H9 (cell line): ENCODE data around the gene DNAH8. TPM values are rescaled to one million over a fixed set of nuclear protein-coding genes. Genes with fewer than 3 reads are reported as not detected.

ENCODE experiments used
- DNase-seq: peaks from one replicate; pipeline ENCODE4 v3.0.0-alpha.2; 2017
- H2AFZ ChIP-seq: one replicate; pipeline ENCODE4 v1.6.1; 2013; ENCODE audit warnings: mild to moderate bottlenecking, low read length, control low read depth, moderate library complexity
- H2AK5ac ChIP-seq: 2 replicates; pipeline ENCODE4 v1.6.1; 2013; ENCODE audit warnings: low read length, control low read depth, mixed read lengths; ENCODE audit not compliant: insufficient read length
- H2BK120ac ChIP-seq: one replicate; pipeline ENCODE4 v1.6.1; 2013; ENCODE audit warnings: low read depth, mild to moderate bottlenecking, low read length, control low read depth, inconsistent platforms; ENCODE audit not compliant: poor library complexity, severe bottlenecking
- H2BK12ac ChIP-seq: 2 replicates; pipeline ENCODE4 v1.6.1; 2013; ENCODE audit warnings: low read length, control low read depth, mixed read lengths, low read depth; ENCODE audit not compliant: insufficient read length
- H2BK15ac ChIP-seq: 2 replicates; pipeline ENCODE4 v1.6.1; 2013; ENCODE audit warnings: low read depth, low read length, control low read depth
- H2BK20ac ChIP-seq: one replicate; pipeline ENCODE4 v1.6.1; 2013; ENCODE audit warnings: low read depth, mild to moderate bottlenecking, low read length, control low read depth, inconsistent platforms; ENCODE audit not compliant: poor library complexity, severe bottlenecking
- H2BK5ac ChIP-seq: 2 replicates; pipeline ENCODE4 v1.6.1; 2013; ENCODE audit warnings: low read length, control low read depth, mixed read lengths; ENCODE audit not compliant: insufficient read length
- H3K14ac ChIP-seq: 2 replicates; pipeline ENCODE4 v1.6.1; 2013; ENCODE audit warnings: low read length, control low read depth; ENCODE audit not compliant: insufficient read depth
- H3K18ac ChIP-seq: 2 replicates; pipeline ENCODE4 v1.6.1; 2013; ENCODE audit warnings: low read depth, mild to moderate bottlenecking, mixed read lengths, low read length, control low read depth; ENCODE audit not compliant: insufficient read length
- H3K23ac ChIP-seq: 2 replicates; pipeline ENCODE4 v1.6.1; 2013; ENCODE audit warnings: low read length, control low read depth, mixed read lengths, low read depth; ENCODE audit not compliant: insufficient read length
- H3K23me2 ChIP-seq: 2 replicates; pipeline ENCODE4 v1.6.1; 2013; ENCODE audit warnings: low read depth, mild to moderate bottlenecking, mixed read lengths, low read length, control low read depth; ENCODE audit not compliant: insufficient read length, poor library complexity, severe bottlenecking
- H3K27ac ChIP-seq: 2 replicates; pipeline ENCODE4 v1.5.1; 2013; ENCODE audit warnings: low read length, control low read depth, mixed read lengths, low read depth; ENCODE audit not compliant: insufficient read length
- H3K27me3 ChIP-seq: 2 replicates; pipeline ENCODE4 v1.6.1; 2013; ENCODE audit warnings: low read length, control low read depth, inconsistent platforms; ENCODE audit not compliant: insufficient read depth
- H3K4ac ChIP-seq: 2 replicates; pipeline ENCODE4 v1.6.1; 2013; ENCODE audit warnings: low read depth, mild to moderate bottlenecking, control low read depth, inconsistent platforms, low read length, moderate library complexity
- H3K4me1 ChIP-seq: 2 replicates; pipeline ENCODE4 v1.6.1; 2013; ENCODE audit warnings: low read length, control low read depth, inconsistent platforms; ENCODE audit not compliant: insufficient read depth
- H3K4me2 ChIP-seq: 2 replicates; pipeline ENCODE4 v1.6.1; 2013; ENCODE audit warnings: low read length, control low read depth, mixed read lengths; ENCODE audit not compliant: insufficient read length, insufficient read depth
- H3K56ac ChIP-seq: 2 replicates; pipeline ENCODE4 v1.6.1; 2013; ENCODE audit warnings: low read depth, mild to moderate bottlenecking, mixed read lengths, low read length, control low read depth; ENCODE audit not compliant: insufficient read length
- H3K79me1 ChIP-seq: 2 replicates; pipeline ENCODE4 v1.6.1; 2013; ENCODE audit warnings: low read depth, mild to moderate bottlenecking, moderate library complexity, low read length, control low read depth, inconsistent platforms; ENCODE audit not compliant: insufficient read depth, poor library complexity, severe bottlenecking
- H3K79me2 ChIP-seq: 2 replicates; pipeline ENCODE4 v1.6.1; 2013; ENCODE audit warnings: low read length, control low read depth, inconsistent platforms; ENCODE audit not compliant: insufficient read depth
- H3K9ac ChIP-seq: 2 replicates; pipeline ENCODE4 v1.6.1; 2013; ENCODE audit warnings: low read length, control low read depth, mixed read lengths; ENCODE audit not compliant: insufficient read length; ENCODE audit errors: extremely low read depth
- H3K9me3 ChIP-seq: one replicate; pipeline ENCODE4 v1.6.1; 2013; ENCODE audit warnings: low read depth, low read length, inconsistent platforms; ENCODE audit not compliant: control insufficient read depth
- H3T11ph ChIP-seq: one replicate; pipeline ENCODE4 v1.6.1; 2013; ENCODE audit warnings: mild to moderate bottlenecking, low read length, control low read depth, inconsistent platforms
- H4K20me1 ChIP-seq: one replicate; pipeline ENCODE4 v1.6.1; 2013; ENCODE audit not compliant: control insufficient read depth, insufficient read length, insufficient read depth
- H4K5ac ChIP-seq: 2 replicates; pipeline ENCODE4 v1.6.1; 2013; ENCODE audit warnings: low read depth, mild to moderate bottlenecking, mixed read lengths, low read length, control low read depth; ENCODE audit not compliant: insufficient read length
- H4K8ac ChIP-seq: replicated peaks from 2 replicates; pipeline ENCODE4 v1.6.1; 2013; ENCODE audit warnings: low read length, control low read depth, mixed read lengths, low read depth; ENCODE audit not compliant: insufficient read length
- H4K91ac ChIP-seq: 2 replicates; pipeline ENCODE4 v1.6.1; 2013; ENCODE audit warnings: low read depth, mild to moderate bottlenecking, moderate library complexity, mixed read lengths, low read length, control low read depth; ENCODE audit not compliant: insufficient read length
- H3K27ac Mint-ChIP-seq, 3 experiments: 2 replicates in 2 of 3; 3 replicates in 1 of 3; pipeline ENCODE4 v1.8.0; 2020 to 2021; ENCODE audit warnings: mixed read lengths in 3 of 3, mild to moderate bottlenecking in 1 of 3, moderate library complexity in 1 of 3
- H3K27me3 Mint-ChIP-seq: 2 replicates; pipeline ENCODE4 v1.8.0; 2021; ENCODE audit warnings: low read depth, mild to moderate bottlenecking, moderate library complexity, mixed read lengths
- H3K36me3 Mint-ChIP-seq, 3 experiments: 2 replicates in 2 of 3; 3 replicates in 1 of 3; pipeline ENCODE4 v1.8.0; 2020 to 2021; ENCODE audit warnings: low read depth in 3 of 3, mixed read lengths in 3 of 3; ENCODE audit not compliant: insufficient read depth in 1 of 3
- H3K4me1 Mint-ChIP-seq, 2 experiments: 2 replicates each; pipeline ENCODE4 v1.8.0; 2020; ENCODE audit warnings: mixed read lengths in 2 of 2
- H3K4me3 Mint-ChIP-seq, 2 experiments: 2 replicates in 1 of 2; 3 replicates in 1 of 2; pipeline ENCODE4 v1.8.0; 2020 to 2021; ENCODE audit warnings: mild to moderate bottlenecking in 2 of 2, mixed read lengths in 2 of 2, moderate library complexity in 1 of 2
- H3K9me3 Mint-ChIP-seq, 2 experiments: 2 replicates in 1 of 2; 3 replicates in 1 of 2; pipeline ENCODE4 v1.8.0; 2020; ENCODE audit warnings: mild to moderate bottlenecking in 2 of 2, mixed read lengths in 2 of 2, moderate library complexity in 1 of 2
- WGBS: extraction: QIAGEN DNeasy Blood & Tissue Kit; methylation state at CpG from one replicate; pipeline ENCODE4 v1.1.7; 2013; ENCODE audit warnings: missing lambda C conversion rate, low lambda C conversion rate, mixed read lengths; ENCODE audit not compliant: insufficient read length; ENCODE audit errors: extremely low coverage; 5-methylcytosine and 5-hydroxymethylcytosine counted together
- total RNA-seq: library from RNA; stranded (reverse); gene quantifications from 2 replicates; pipeline ENCODE4 v1.2.1, GENCODE V29; 2021
- TF ChIP-seq, protein P1 (sequence below): fragments of 200-600 bp; sonication (generic); conservative IDR thresholded peaks from 3 replicates; pipeline ENCODE4 v1.8.0; 2021; ENCODE audit warnings: antibody characterized with exemption, mild to moderate bottlenecking

The DNAH8 gene
- total RNA-seq, 1 experiment from 2014 or later, result not detected

- Histone ChIP-seq H2AFZ (no peak overlapping the region), H4K5ac (no peak overlapping the region), H4K91ac (no peak overlapping the region), H3K4me1 (no peaks in the 10 kb centered on the region), H3T11ph (no peak overlapping the region), H3K79me1 (peaks cover 14% of the 10 kb centered on the region), H3K14ac (no peak overlapping the region), H2BK5ac (no peak overlapping the region), H4K8ac (no peak overlapping the region), H3K4ac (no peak overlapping the region), H3K9me3 (no peaks in the 10 kb centered on the region), H4K20me1 (no peaks in the 10 kb centered on the region), H2BK120ac (no peak overlapping the region), H3K23ac (no peak overlapping the region), H3K27ac (no peak overlapping the region), H3K18ac (no peak overlapping the region), H2BK12ac (no peak overlapping the region), H3K79me2 (no peaks in the 10 kb centered on the region), H3K56ac (no peak overlapping the region), H3K9ac (no peak overlapping the region), H3K27me3 (no peaks in the 10 kb centered on the region), H3K23me2 (no peaks in the 10 kb centered on the region), H2AK5ac (no peak overlapping the region), H2BK15ac (no peak overlapping the region), H2BK20ac (no peak overlapping the region), H3K4me2 (no peak overlapping the region)
- no peak overlapping the region; a peak in 1 of 7 replicates for H3K27ac Mint-ChIP-seq
- H3K4me3 Mint-ChIP-seq, result no peak overlapping the region
- no CpG with 5 or more reads among the region's 4 CpGs for WGBS
- H3K36me3 Mint-ChIP-seq, result peaks cover 21 to 42% (median 42%) of the 10 kb centered on the region in 3 experiments
- DNase-seq, result no peak
- TF ChIP-seq, protein P1, sequence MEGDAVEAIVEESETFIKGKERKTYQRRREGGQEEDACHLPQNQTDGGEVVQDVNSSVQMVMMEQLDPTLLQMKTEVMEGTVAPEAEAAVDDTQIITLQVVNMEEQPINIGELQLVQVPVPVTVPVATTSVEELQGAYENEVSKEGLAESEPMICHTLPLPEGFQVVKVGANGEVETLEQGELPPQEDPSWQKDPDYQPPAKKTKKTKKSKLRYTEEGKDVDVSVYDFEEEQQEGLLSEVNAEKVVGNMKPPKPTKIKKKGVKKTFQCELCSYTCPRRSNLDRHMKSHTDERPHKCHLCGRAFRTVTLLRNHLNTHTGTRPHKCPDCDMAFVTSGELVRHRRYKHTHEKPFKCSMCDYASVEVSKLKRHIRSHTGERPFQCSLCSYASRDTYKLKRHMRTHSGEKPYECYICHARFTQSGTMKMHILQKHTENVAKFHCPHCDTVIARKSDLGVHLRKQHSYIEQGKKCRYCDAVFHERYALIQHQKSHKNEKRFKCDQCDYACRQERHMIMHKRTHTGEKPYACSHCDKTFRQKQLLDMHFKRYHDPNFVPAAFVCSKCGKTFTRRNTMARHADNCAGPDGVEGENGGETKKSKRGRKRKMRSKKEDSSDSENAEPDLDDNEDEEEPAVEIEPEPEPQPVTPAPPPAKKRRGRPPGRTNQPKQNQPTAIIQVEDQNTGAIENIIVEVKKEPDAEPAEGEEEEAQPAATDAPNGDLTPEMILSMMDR, result no peak
- H3K4me1 Mint-ChIP-seq, result peaks cover 9% of the 10 kb centered on the region in 2 experiments; a peak in 3 of 4 replicates
- no peaks in the 10 kb centered on the region for H3K27me3 Mint-ChIP-seq
- no peaks in the 10 kb centered on the region for H3K9me3 Mint-ChIP-seq
Observed at GRCh38 chr6:38686270-38687042, 28.7 kb upstream of the DNAH8 start.
